Smooth muscle cell (in vitro differentiated cells): ENCODE results near the gene FAM163B. TPM values are rescaled to one million over a fixed set of nuclear protein-coding genes. Genes with fewer than 3 reads are reported as not detected.
"Not testable (repeated sequence)": the region's sequence is repeated elsewhere in the genome, so short reads cannot be mapped to it uniquely, and the experiment has no call there.

Experiments
- DNase-seq: peaks from one replicate; lab custom pipeline; 2025; ENCODE audit not compliant: unreplicated experiment; lab: John Stamatoyannopoulos, UW
- H2AFZ ChIP-seq: fragments of 200-600 bp; sonication (generic); 2 replicates; pipeline ENCODE4 v1.6.0; 2016; ENCODE audit warnings: antibody characterized with exemption, low read depth, mild to moderate bottlenecking
- H3F3A ChIP-seq: fragments of 200-600 bp; sonication (generic); 2 replicates; pipeline ENCODE4 v1.6.0; 2017; ENCODE audit warnings: antibody characterized with exemption, low read depth
- H3K27ac ChIP-seq: fragments of 200-600 bp; sonication (generic); 2 replicates; pipeline ENCODE4 v1.5.1; 2016; ENCODE audit warnings: low read depth, mild to moderate bottlenecking
- H3K27me3 ChIP-seq: fragments of 200-600 bp; sonication (generic); 2 replicates; pipeline ENCODE4 v1.6.1; 2016; ENCODE audit warnings: low read depth, mild to moderate bottlenecking
- H3K36me3 ChIP-seq: fragments of 200-600 bp; sonication (generic); 2 replicates; pipeline ENCODE4 v1.5.1; 2016; ENCODE audit warnings: low read depth
- H3K4me1 ChIP-seq: fragments of 200-600 bp; sonication (generic); 2 replicates; pipeline ENCODE4 v1.5.1; 2016; ENCODE audit warnings: low read depth
- H3K4me2 ChIP-seq: fragments of 200-600 bp; sonication (generic); 2 replicates; pipeline ENCODE4 v1.6.0; 2016; ENCODE audit warnings: mild to moderate bottlenecking
- H3K4me3 ChIP-seq: fragments of 200-600 bp; sonication (generic); 2 replicates; pipeline ENCODE4 v1.5.1; 2016; ENCODE audit warnings: mild to moderate bottlenecking
- H3K79me2 ChIP-seq: fragments of 200-600 bp; sonication (generic); 2 replicates; pipeline ENCODE4 v1.6.0; 2016; ENCODE audit warnings: low read depth, mild to moderate bottlenecking
- H3K9ac ChIP-seq: fragments of 200-600 bp; sonication (generic); 2 replicates; pipeline ENCODE4 v1.6.0; 2016; ENCODE audit warnings: low read depth
- H3K9me3 ChIP-seq: fragments of 200-600 bp; sonication (generic); replicated peaks from 2 replicates; pipeline ENCODE4 v1.5.1; 2016; ENCODE audit warnings: low read depth
- H4K20me1 ChIP-seq: fragments of 200-600 bp; sonication (generic); 2 replicates; pipeline ENCODE4 v1.6.0; 2016; ENCODE audit warnings: low read depth
- CTCF ChIP-seq: fragments of 200-600 bp; sonication (generic); IDR thresholded peaks from 2 replicates; pipeline ENCODE4 v1.5.1; 2017; ENCODE audit warnings: borderline replicate concordance, mild to moderate bottlenecking, antibody characterized with exemption; ENCODE audit not compliant: insufficient read depth, poor library complexity, severe bottlenecking
- WGBS: methylation state at CpG from one replicate; pipeline ENCODE4 v1.1.7; 2016; ENCODE audit warnings: low lambda C conversion rate; 5-methylcytosine and 5-hydroxymethylcytosine counted together
- polyA plus RNA-seq: library from polyadenylated mRNA; unstranded; fragments of >200 nt; fragmentation: Nextera tagmentation; extraction: Ambion mirVana; gene quantifications from 2 replicates; pipeline ENCODE4 v1.2.1, GENCODE V29; 2016
- total RNA-seq: library from RNA; depleted of rRNA; stranded (reverse); fragments of >200 nt; gene quantifications from 2 replicates; pipeline ENCODE4 v1.2.3, GENCODE V29; 2014

The FAM163B gene
- total and polyA plus RNA-seq, 2 experiments from 2014 or later = 0.49 to 3.4 TPM

GRCh38 chr9:133629221-133630110 is 20.3 kb upstream of the FAM163B start:
- 96% methylated on average over 22 of the region's 23 CpGs for WGBS
- H4K20me1 ChIP-seq = no peaks in the 10 kb centered on the region
- H3K4me3 ChIP-seq = no peak overlapping the region
- no peak overlapping the region for H3K27ac ChIP-seq
- no peak overlapping the region for H3K9ac ChIP-seq
- no peaks in the 10 kb centered on the region for H3K27me3 ChIP-seq
- H3K4me2 ChIP-seq = no peak overlapping the region
- no peak for DNase-seq
- peaks cover 6% of the 10 kb centered on the region for H3K4me1 ChIP-seq
- H2AFZ ChIP-seq = no peak overlapping the region
- H3K9me3 ChIP-seq = no peaks in the 10 kb centered on the region
- no peak for TF ChIP-seq CTCF
- H3K36me3 ChIP-seq = no peaks in the 10 kb centered on the region
- H3F3A ChIP-seq = no peaks in the 10 kb centered on the region
- no peaks in the 10 kb centered on the region for H3K79me2 ChIP-seq

GRCh38 chr9:133628766-133629165 is 19.6 kb upstream of the FAM163B start:
- no peak for TF ChIP-seq CTCF
- Histone ChIP-seq H4K20me1 (no peaks in the 10 kb centered on the region), H3K4me3 (no peak overlapping the region), H3K27me3 (no peaks in the 10 kb centered on the region), H3F3A (no peaks in the 10 kb centered on the region), H3K9me3 (no peaks in the 10 kb centered on the region), H2AFZ (no peak overlapping the region), H3K4me1 (peaks cover 3% of the 10 kb centered on the region), H3K79me2 (no peaks in the 10 kb centered on the region), H3K36me3 (no peaks in the 10 kb centered on the region), H3K27ac (no peak overlapping the region), H3K9ac (no peak overlapping the region), H3K4me2 (no peak overlapping the region)
- DNase-seq = no peak
- WGBS = 92% methylated on average over 8 of the region's 8 CpGs

- Histone ChIP-seq H3K4me3 (no peak overlapping the region), H3F3A (no peaks in the 10 kb centered on the region), H3K27ac (no peak overlapping the region), H3K36me3 (no peaks in the 10 kb centered on the region), H3K27me3 (no peaks in the 10 kb centered on the region), H2AFZ (no peak overlapping the region), H3K9me3 (no peaks in the 10 kb centered on the region), H3K9ac (no peak overlapping the region), H3K79me2 (no peaks in the 10 kb centered on the region), H4K20me1 (no peaks in the 10 kb centered on the region), H3K4me1 (no peaks in the 10 kb centered on the region), H3K4me2 (no peak overlapping the region)
- TF ChIP-seq CTCF = no peak
- 79% methylated on average over 3 of the region's 3 CpGs for WGBS
- DNase-seq = no peak
Measured at GRCh38 chr9:133627341-133627740, 18.2 kb upstream of the FAM163B start.

GRCh38 chr9:133626008-133626407 is 16.8 kb upstream of the FAM163B start:
- H3K4me1 ChIP-seq, DNase-seq, H3K9ac ChIP-seq, H3K79me2 ChIP-seq, H3K9me3 ChIP-seq, H3K4me2 ChIP-seq, H3K36me3 ChIP-seq, H4K20me1 ChIP-seq, H3F3A ChIP-seq, H3K27me3 ChIP-seq, H2AFZ ChIP-seq, H3K4me3 ChIP-seq, H3K27ac ChIP-seq: not testable (repeated sequence)
